ENCODE data around the gene INPP5A. TPM values are rescaled to one million over a fixed set of nuclear protein-coding genes. Genes with fewer than 3 reads are reported as not detected.

Gene INPP5A
- total and polyA plus RNA-seq, 9 of the 15 experiments (the other 6 are each of a cell fraction or from before 2014, with no cell fraction given): 0.66 to 11.6 (median 7.7) TPM

GRCh38 chr10:132606536-132607316, 69.1 kb downstream of the INPP5A start:
- TF ChIP-seq EGR1 (conservative IDR thresholded peaks at IDR 0.05) (0 out of 2 replicates have a peak, but pooled peaks have one; percentile 36), ZBTB33 (CRISPR knock-in tag; IDR thresholded peaks at IDR 0.05) (0 out of 2 replicates have a peak, but pooled peaks have one; percentile 23), ELF1 (tag; IDR thresholded peaks at IDR 0.05) (no peak), NFIC (IDR thresholded peaks at IDR 0.05) (peak; percentile 62)
- no peak overlapping the region for H3K27ac ChIP-seq (ENCODE audit: extremely low read depth, low read depth, low read length)
- CTCF ChIA-PET (ENCODE audit: low intra/inter-chr PET ratio): no interaction called here
- ATAC-seq (no peak), FAIRE-seq (no peak), DNase-seq (ENCODE audit: extremely low read depth in 1 of 4, low spot score in 3 of 4) (peak in 1 of 4 experiments; percentile 8)
- POLR2A ChIA-PET: interaction anchor here (1.1 kb wide), 1 partner anchor 9 kb away, joined by 3 read pairs; no protein-coding TSS in a partner anchor
- intact Hi-C loops (cut with micrococcal nuclease) (no loop called here), in situ Hi-C loops (cut with MboI) (no loop called here)
- H3K4me1 ChIP-seq (replicated peaks in 1 of 2; ENCODE audit: control insufficient read depth in 2 of 2, insufficient read depth in 2 of 2, low read length in 2 of 2): peaks cover 0 to 35% of the 10 kb centered on the region in 2 experiments; a peak in 2 of 5 replicates
- no peak overlapping the region for H3K4me3 ChIP-seq
- no peak overlapping the region for H3K4me2 ChIP-seq (ENCODE audit: insufficient read depth, low read length)
- no peak overlapping the region; a peak in 1 of 4 replicates for H3K9ac ChIP-seq (ENCODE audit: insufficient read depth in 1 of 2, low read depth in 2 of 2, low read length in 2 of 2)
- no TSS peak for BruUV-seq (replicated peaks)
- H2AFZ ChIP-seq (ENCODE audit: low read depth, low read length): no peak overlapping the region
- no peaks in the 10 kb centered on the region for H3K36me3 ChIP-seq (ENCODE audit: control insufficient read depth, insufficient read depth, low read length)
- H3K79me2 ChIP-seq (ENCODE audit: control insufficient read depth, insufficient read depth, low read length): no peaks in the 10 kb centered on the region; the same call in 2 of the 3 replicates
- no peaks in the 10 kb centered on the region for H4K20me1 ChIP-seq (replicated peaks; ENCODE audit: control insufficient read depth, insufficient read depth, low read length)
- H3K9me3 ChIP-seq (replicated peaks; ENCODE audit: control insufficient read depth, insufficient read depth, low read depth, low read length): no peaks in the 10 kb centered on the region
- no peaks in the 10 kb centered on the region for H3K27me3 ChIP-seq (ENCODE audit: control insufficient read depth in 2 of 2, insufficient read depth in 2 of 2, low read length in 2 of 2)
- 54% methylated on average over 24 of the region's 40 CpGs for WGBS (ENCODE audit: insufficient coverage, low coverage, missing lambda C conversion rate)
- no peaks in the 10 kb centered on the region for H3K9me1 ChIP-seq (ENCODE audit: control insufficient read depth, insufficient read depth, low read length)

Data from K562 (cell line).